ENCODE data around the gene EML4.

GRCh38 chr2:42307180-42307579 is 138.0 kb downstream of the EML4 start:
- TF ChIP-seq RCOR1 (IDR thresholded peaks at IDR 0.05; ENCODE audit: low read length) (no peak), EZH2phosphoT487 (IDR thresholded peaks at IDR 0.05; ENCODE audit: borderline replicate concordance, low read depth) (no peak), USF2 (IDR thresholded peaks at IDR 0.05; ENCODE audit: borderline replicate concordance, low read depth, low read length) (no peak), TAF1 (IDR thresholded peaks at IDR 0.05; ENCODE audit: borderline replicate concordance, low read depth, low read length) (no peak), CTCF (IDR thresholded peaks at IDR 0.05) (no peak), FOSL2 (IDR thresholded peaks at IDR 0.05; ENCODE audit: borderline replicate concordance, low read depth) (no peak), REST (IDR thresholded peaks at IDR 0.05; ENCODE audit: low read depth, low read length) (no peak), POLR2AphosphoS5 (IDR thresholded peaks at IDR 0.05; ENCODE audit: low read depth, low read length) (no peak), PBX3 (IDR thresholded peaks at IDR 0.05) (no peak), GABPA (IDR thresholded peaks at IDR 0.05; ENCODE audit: low read depth) (no peak), NFIC (IDR thresholded peaks at IDR 0.05; ENCODE audit: borderline replicate concordance) (no peak)

Measured in SK-N-SH (cell line).